HepG2 (cell line): Measurements from ENCODE around the gene LMTK2. TPM values are rescaled to one million over a fixed set of nuclear protein-coding genes. Genes with fewer than 3 reads are reported as not detected.

ENCODE experiments used
- ATF7 ChIP-seq, 2 experiments: fragments of 450-650 bp in 1 of 2; sonication (generic) in 1 of 2; formaldehyde crosslinking in 1 of 2; IDR thresholded peaks; 2 replicates each; pipeline versions ENCODE4 v1.4.0 to v1.6.1; 2016 to 2020; ENCODE audit warnings: antibody characterized with exemption in 1 of 2, mild to moderate bottlenecking in 1 of 2, missing genetic modification reagents in 1 of 2
- BCL3 ChIP-seq: sonication (generic); formaldehyde crosslinking; IDR thresholded peaks from 2 replicates; pipeline ENCODE4 v1.5.1; 2020; ENCODE audit warnings: mild to moderate bottlenecking, missing genetic modification reagents, moderate library complexity
- CREB1 ChIP-seq, 2 experiments: fragments of 450-650 bp in 1 of 2; IDR thresholded peaks; 2 replicates each; pipeline ENCODE4 v1.6.1; 2016 to 2017; ENCODE audit warnings: control low read depth in 1 of 2, mild to moderate bottlenecking in 1 of 2, missing compliant biosample characterization in 1 of 2, missing genetic modification characterization in 1 of 2
- DDIT3 ChIP-seq: sonication (generic); formaldehyde crosslinking; IDR thresholded peaks from 2 replicates; pipeline ENCODE4 v1.4.0; 2020; ENCODE audit warnings: mild to moderate bottlenecking, missing genetic modification reagents
- GRHL1 ChIP-seq: sonication (generic); formaldehyde crosslinking; conservative IDR thresholded peaks from 2 replicates; pipeline ENCODE4 v1.8.0; 2022; ENCODE audit warnings: missing genetic modification reagents
- KLF11 ChIP-seq: IDR thresholded peaks from 2 replicates; pipeline ENCODE4 v1.6.1; 2016; ENCODE audit warnings: missing compliant biosample characterization
- MAZ ChIP-seq, 2 experiments: sonication (generic) in 1 of 2; formaldehyde crosslinking in 1 of 2; IDR thresholded peaks; 2 replicates each; pipeline versions ENCODE4 v1.5.0 to v1.6.1; 2012 to 2020; ENCODE audit warnings: low read depth in 2 of 2, mild to moderate bottlenecking in 2 of 2, borderline replicate concordance in 1 of 2, improper control_type of control experiment in 1 of 2, low read length in 1 of 2, missing genetic modification reagents in 1 of 2, moderate library complexity in 1 of 2
- PCBP2 ChIP-seq: fragments of 200-400 bp; formaldehyde crosslinking; optimal IDR thresholded peaks from 2 replicates; pipeline ENCODE3; 2018; ENCODE audit warnings: low read length, low read depth; ENCODE audit not compliant: poor library complexity, severe bottlenecking
- SRSF9 ChIP-seq: fragments of 200-400 bp; formaldehyde crosslinking; IDR thresholded peaks from 2 replicates; pipeline ENCODE4 v1.6.1; 2018; ENCODE audit warnings: borderline replicate concordance, mild to moderate bottlenecking, low read depth, low read length; ENCODE audit not compliant: insufficient read depth, poor library complexity, severe bottlenecking
- THAP9 ChIP-seq: sonication (generic); formaldehyde crosslinking; IDR thresholded peaks from 2 replicates; pipeline ENCODE4; 2020; ENCODE audit warnings: missing genetic modification reagents, mild to moderate bottlenecking, borderline replicate concordance
- ZFP1 ChIP-seq: IDR thresholded peaks from 2 replicates; pipeline ENCODE4 v1.6.1; 2016
- ZHX1 ChIP-seq: sonication (generic); formaldehyde crosslinking; IDR thresholded peaks from 2 replicates; pipeline ENCODE4 v1.8.1; 2022; ENCODE audit warnings: low read depth, mild to moderate bottlenecking, missing genetic modification reagents
- ZNF256 ChIP-seq: sonication (generic); formaldehyde crosslinking; conservative IDR thresholded peaks from 2 replicates; pipeline ENCODE4 v1.4.0; 2020; ENCODE audit warnings: missing genetic modification reagents
- ZNF496 ChIP-seq: sonication (generic); formaldehyde crosslinking; IDR thresholded peaks from 2 replicates; pipeline ENCODE4 v1.8.1; 2023; ENCODE audit warnings: mild to moderate bottlenecking, moderate library complexity, missing genetic modification reagents; ENCODE audit not compliant: insufficient replicate concordance
- ZNF510 ChIP-seq: sonication (generic); formaldehyde crosslinking; IDR thresholded peaks from 2 replicates; pipeline ENCODE4 v1.4.0; 2020; ENCODE audit warnings: low read depth, mild to moderate bottlenecking, missing genetic modification reagents
- polyA plus RNA-seq, 8 experiments: library from polyadenylated mRNA; depleted of rRNA in 3 of 8; stranded (reverse) in 7 of 8; unstranded in 1 of 8; fragments of >200 nt; fragmentation: Illumina TruSeq in 4 of 8; extraction: Trizol in 4 of 8; gene quantifications; 2 replicates each; pipeline versions ENCODE4 v1.2.1 to v1.2.3, GENCODE V29; 2011 to 2016; ENCODE audit warnings: low read depth in 4 of 8, missing spikeins in 1 of 8, mixed read lengths in 1 of 8; ENCODE audit not compliant: insufficient read depth in 1 of 8
- total RNA-seq, 5 experiments: library from RNA; depleted of rRNA; stranded (reverse); fragments of >200 nt; fragmentation: Illumina TruSeq; extraction: Trizol; gene quantifications; 2 replicates each; pipeline ENCODE4 v1.2.3, GENCODE V29; 2016; ENCODE audit warnings: low read depth in 1 of 5

The LMTK2 gene
- total and polyA plus RNA-seq, 2 of the 13 experiments (the other 11 are each of a cell fraction or from before 2014, with no cell fraction given) = 9.5 to 11.7 TPM

- TF ChIP-seq ZNF496 (no peak), PCBP2 (no peak), BCL3 (peak; percentile 18; the same call in 1 of the 2 replicates), GRHL1 (CRISPR knock-in tag) (no peak), ZNF510 (0 out of 2 replicates have a peak, but pooled peaks have one; percentile 5), MAZ (IDR thresholded peaks at IDR 0.05; ENCODE audit: borderline replicate concordance, low read depth, low read length) (peak; percentile 58; the same call in 1 of the 2 replicates), MAZ (CRISPR knock-in tag; IDR thresholded peaks at IDR 0.05; ENCODE audit: low read depth) (peak; percentile 85), THAP9 (CRISPR knock-in tag) (no peak; the same call in 1 of the 2 replicates), KLF11 (CRISPR knock-in tag) (peak; percentile 86; the same call in 1 of the 2 replicates), ZNF256 (CRISPR knock-in tag) (no peak), ZFP1 (no peak), CREB1 (IDR thresholded peaks at IDR 0.05) (peak; percentile 88), CREB1 (CRISPR knock-in tag; IDR thresholded peaks at IDR 0.05) (peak; percentile 82; the same call in 1 of the 2 replicates), ZHX1 (CRISPR knock-in tag) (0 out of 2 replicates have a peak, but pooled peaks have one; percentile 20), SRSF9 (no peak), ATF7 (IDR thresholded peaks at IDR 0.05) (no peak), ATF7 (CRISPR knock-in tag; IDR thresholded peaks at IDR 0.05) (peak; percentile 35; the same call in 1 of the 2 replicates), DDIT3 (CRISPR knock-in tag) (no peak)
Observed at GRCh38 chr7:98251601-98252424, 145.2 kb downstream of the LMTK2 start, which contains the start of gene TECPR1 (continued).
